GM12878 (cell line): ENCODE data around the gene CNIH2.
A peak's percentile ranks its signal among the peaks of the same experiment; 100 is the strongest.

Experiments used
- BCL11A ChIP-seq: IDR thresholded peaks from 2 replicates; pipeline ENCODE4 v1.6.1; 2011; ENCODE audit warnings: low read depth, low read length
- CBFB ChIP-seq: IDR thresholded peaks from 2 replicates; pipeline ENCODE4 v1.6.1; 2016; ENCODE audit warnings: antibody characterized with exemption, low read depth
- CTCF ChIP-seq, 3 experiments: IDR thresholded peaks in 2 of 3; conservative IDR thresholded peaks in 1 of 3; 2 replicates each; pipeline ENCODE4 v1.5.1; 2011; ENCODE audit warnings: low read depth in 3 of 3, low read length in 3 of 3, mild to moderate bottlenecking in 3 of 3, control low read depth in 2 of 3, moderate library complexity in 2 of 3, inconsistent platforms in 1 of 3, mixed read lengths in 1 of 3; ENCODE audit not compliant: control insufficient read depth in 2 of 3, insufficient read depth in 1 of 3; ENCODE audit errors: extremely low read depth in 1 of 3
- MXI1 ChIP-seq: fragments of 150-350 bp; IDR thresholded peaks from 2 replicates; pipeline ENCODE4 v1.6.1; 2011; ENCODE audit warnings: low read depth, mild to moderate bottlenecking, inconsistent platforms, low read length, improper control_type of control experiment
- NBN ChIP-seq: fragments of 450-650 bp; IDR thresholded peaks from 2 replicates; pipeline ENCODE4 v1.6.1; 2016
- POLR2A ChIP-seq: IDR thresholded peaks from 2 replicates; pipeline ENCODE4 v1.6.1; 2011; ENCODE audit warnings: low read depth, mild to moderate bottlenecking, low read length
- REST ChIP-seq: IDR thresholded peaks from 2 replicates; pipeline ENCODE4 v1.6.1; 2012; ENCODE audit warnings: mild to moderate bottlenecking, low read depth, low read length
- RFX5 ChIP-seq: IDR thresholded peaks from 2 replicates; pipeline ENCODE4 v1.6.1; 2011; ENCODE audit warnings: low read depth, low read length, improper control_type of control experiment
- SMC3 ChIP-seq: IDR thresholded peaks from 2 replicates; pipeline ENCODE4 v1.6.1; 2011; ENCODE audit warnings: low read length, improper control_type of control experiment, borderline replicate concordance
- SP1 ChIP-seq: IDR thresholded peaks from one replicate; pipeline ENCODE4 v1.6.1; 2011; ENCODE audit warnings: low read depth, low read length

- peak; percentile 96 for TF ChIP-seq MXI1
- TF ChIP-seq NBN: peak; percentile 88; the same call in 1 of the 2 replicates
- TF ChIP-seq CBFB: no peak
- TF ChIP-seq RFX5: no peak
- no peak for TF ChIP-seq CTCF (IDR thresholded peaks at IDR 0.05 in 2 of 3, conservative IDR thresholded peaks at IDR 0.05 in 1 of 3; ENCODE audit: control insufficient read depth in 2 of 3, extremely low read depth in 1 of 3, insufficient read depth in 1 of 3, low read depth in 3 of 3, low read length in 3 of 3)
- TF ChIP-seq POLR2A: no peak
- TF ChIP-seq SMC3: no peak
- TF ChIP-seq BCL11A: no peak
- TF ChIP-seq SP1: no peak
- TF ChIP-seq REST: peak; percentile 98
Measured at GRCh38 chr11:66289548-66290329, 11.8 kb downstream of the CNIH2 start.
